Type B pancreatic cell (in vitro differentiated cells): ENCODE data around the gene TICRR. TPM values are rescaled to one million over a fixed set of nuclear protein-coding genes. Genes with fewer than 3 reads are reported as not detected.
"Not testable (repeated sequence)": the region's sequence is repeated elsewhere in the genome, so short reads cannot be mapped to it uniquely, and the experiment has no call there.

ENCODE experiments used
- DNase-seq: peaks from one replicate; pipeline ENCODE4 v3.0.0; 2021; ENCODE audit warnings: mixed read lengths; ENCODE audit not compliant: unreplicated experiment; ENCODE audit errors: extremely low spot score
- H3K27ac Mint-ChIP-seq: 2 replicates; pipeline ENCODE4 v1.8.0; 2021; ENCODE audit warnings: mild to moderate bottlenecking, mixed read lengths
- H3K27me3 Mint-ChIP-seq: 2 replicates; pipeline ENCODE4 v1.8.0; 2021; ENCODE audit warnings: mixed read lengths
- H3K36me3 Mint-ChIP-seq: 2 replicates; pipeline ENCODE4 v1.8.0; 2021; ENCODE audit warnings: mixed read lengths
- H3K4me1 Mint-ChIP-seq: one replicate; pipeline ENCODE4 v1.8.0; 2021; ENCODE audit warnings: mixed read lengths; ENCODE audit not compliant: unreplicated experiment
- H3K4me3 Mint-ChIP-seq: 2 replicates; pipeline ENCODE4 v1.8.0; 2021; ENCODE audit warnings: mild to moderate bottlenecking, mixed read lengths
- H3K9me3 Mint-ChIP-seq: 2 replicates; pipeline ENCODE4 v1.8.0; 2021; ENCODE audit warnings: mixed read lengths
- CTCF ChIP-seq: fragments of 200-600 bp; sonication (generic); conservative IDR thresholded peaks from 2 replicates; pipeline ENCODE4 v1.5.0; 2021; ENCODE audit warnings: antibody characterized with exemption, mild to moderate bottlenecking
- total RNA-seq: library from RNA; stranded (reverse); gene quantifications from 2 replicates; pipeline ENCODE4 v1.2.1, GENCODE V29; 2021; ENCODE audit warnings: low replicate concordance

The TICRR gene
- total RNA-seq, 1 donor from 2014 or later, result 23.4 TPM

GRCh38 chr15:89543389-89543788, 31.9 kb upstream of the TICRR start:
- H3K36me3 Mint-ChIP-seq, result no peaks in the 10 kb centered on the region
- no peaks in the 10 kb centered on the region for H3K9me3 Mint-ChIP-seq
- no peaks in the 10 kb centered on the region for H3K4me1 Mint-ChIP-seq
- no peak overlapping the region for H3K4me3 Mint-ChIP-seq
- no peak overlapping the region for H3K27ac Mint-ChIP-seq
- TF ChIP-seq CTCF, result no peak
- peaks cover 24% of the 10 kb centered on the region for H3K27me3 Mint-ChIP-seq
- DNase-seq, result no peak

GRCh38 chr15:89549138-89549537, 26.1 kb upstream of the TICRR start:
- not testable (repeated sequence) for H3K4me3 Mint-ChIP-seq, H3K27ac Mint-ChIP-seq, DNase-seq, H3K9me3 Mint-ChIP-seq, H3K4me1 Mint-ChIP-seq, H3K36me3 Mint-ChIP-seq
- H3K27me3 Mint-ChIP-seq, result peaks cover 12% of the 10 kb centered on the region

- peaks cover 9% of the 10 kb centered on the region for H3K27me3 Mint-ChIP-seq
- H3K4me3 Mint-ChIP-seq, result no peak overlapping the region
- H3K9me3 Mint-ChIP-seq, result no peaks in the 10 kb centered on the region
- H3K27ac Mint-ChIP-seq, result no peak overlapping the region
- H3K4me1 Mint-ChIP-seq, result no peaks in the 10 kb centered on the region
- TF ChIP-seq CTCF, result no peak
- DNase-seq, result no peak
- H3K36me3 Mint-ChIP-seq, result no peaks in the 10 kb centered on the region
Observed at GRCh38 chr15:89550427-89550826, 24.8 kb upstream of the TICRR start.

- H3K36me3 Mint-ChIP-seq, result no peaks in the 10 kb centered on the region
- no peaks in the 10 kb centered on the region for H3K4me1 Mint-ChIP-seq
- no peak for TF ChIP-seq CTCF
- H3K9me3 Mint-ChIP-seq, result no peaks in the 10 kb centered on the region
- peaks cover 8% of the 10 kb centered on the region for H3K27me3 Mint-ChIP-seq
- H3K4me3 Mint-ChIP-seq, result no peak overlapping the region
- DNase-seq, result no peak
- H3K27ac Mint-ChIP-seq, result no peak overlapping the region
Observed at GRCh38 chr15:89551550-89551949, 23.7 kb upstream of the TICRR start.

- H3K27ac Mint-ChIP-seq, result no peak overlapping the region
- H3K27me3 Mint-ChIP-seq, result peaks cover 8% of the 10 kb centered on the region
- TF ChIP-seq CTCF, result no peak
Observed at GRCh38 chr15:89553632-89554031, 21.6 kb upstream of the TICRR start.

GRCh38 chr15:89554247-89554646, 21.0 kb upstream of the TICRR start:
- Mint-ChIP-seq H3K27me3 (peaks cover 8% of the 10 kb centered on the region), H3K27ac (no peak overlapping the region), H3K4me3 (no peak overlapping the region), H3K9me3 (no peaks in the 10 kb centered on the region), H3K36me3 (no peaks in the 10 kb centered on the region), H3K4me1 (no peaks in the 10 kb centered on the region)
- DNase-seq, result no peak
- no peak for TF ChIP-seq CTCF

More at GRCh38 chr15:89553632-89554031, 21.6 kb upstream of the TICRR start:
- Mint-ChIP-seq H3K4me3 (no peak overlapping the region), H3K4me1 (no peaks in the 10 kb centered on the region), H3K9me3 (no peaks in the 10 kb centered on the region), H3K36me3 (no peaks in the 10 kb centered on the region)
- DNase-seq, result no peak
